K562 (cell line): ENCODE data around the gene RSBN1L. TPM values are rescaled to one million over a fixed set of nuclear protein-coding genes. Genes with fewer than 3 reads are reported as not detected.

Source experiments
- ATAC-seq: fragments of 200-7000 bp; cut with Tn5 transposase; 3 replicates; pipeline ENCODE4 v1.9.1; 2020; ENCODE audit warnings: moderate library complexity
- BruUV-seq: library from RNA; stranded (reverse); fragments of 400-500 nt; replicated peaks from 2 replicates; lab custom pipeline; 2021; lab: Mats Ljungman, UMichigan
- CTCF ChIA-PET: fragments of 300-600 bp; formaldehyde crosslinking; extraction: SDS; loops from one replicate; lab custom pipeline; 2021; ENCODE audit warnings: low intra/inter-chr PET ratio; lab: Yijun Ruan, JAX
- POLR2A ChIA-PET: fragments of 300-600, 350-650 bp; sonication (Branson Sonifier 250); formaldehyde crosslinking; extraction: SDS; loops from one replicate; lab custom pipeline; 2021; ENCODE audit warnings: antibody characterized with exemption, inconsistent platforms; lab: Yijun Ruan, JAX
- DNase-seq, 4 experiments: peaks; one replicate each; pipeline versions ENCODE4 v3.0.0 to v3.0.0-alpha.2; 2011 to 2018; ENCODE audit warnings: low spot score in 3 of 4, mixed read lengths in 3 of 4; ENCODE audit errors: extremely low read depth in 1 of 4
- FAIRE-seq: peaks from 2 replicates; lab custom pipeline; 2011; peaks lifted over from hg19 to GRCh38; lab: Jason Lieb, UNC
- H2AFZ ChIP-seq: 2 replicates; pipeline ENCODE4 v1.6.0; 2011; ENCODE audit warnings: low read depth, low read length, control low read depth, inconsistent platforms
- H3K27ac ChIP-seq: fragments of 200-600 bp; 3 replicates; pipeline ENCODE4 v1.8.0; 2011; ENCODE audit warnings: low read depth, mild to moderate bottlenecking, control low read depth, inconsistent platforms, low read length, moderate library complexity, mixed read lengths; ENCODE audit errors: extremely low read depth
- H3K27me3 ChIP-seq, 2 experiments: fragments of 300-600 bp in 1 of 2; 2 replicates in 1 of 2; 3 replicates in 1 of 2; pipeline versions ENCODE4 v1.6.0 to v1.8.0; 2011; ENCODE audit warnings: inconsistent platforms in 2 of 2, low read length in 2 of 2, mild to moderate bottlenecking in 1 of 2, mixed read lengths in 1 of 2, moderate library complexity in 1 of 2; ENCODE audit not compliant: control insufficient read depth in 2 of 2, insufficient read depth in 2 of 2
- H3K36me3 ChIP-seq: fragments of 300-600 bp; 3 replicates; pipeline ENCODE4 v1.8.0; 2011; ENCODE audit warnings: mild to moderate bottlenecking, low read length, inconsistent platforms; ENCODE audit not compliant: control insufficient read depth, insufficient read depth
- H3K4me1 ChIP-seq, 2 experiments: fragments of 200-600 bp in 1 of 2; replicated peaks in 1 of 2; 2 replicates in 1 of 2; 3 replicates in 1 of 2; pipeline versions ENCODE4 v1.5.1 to v1.8.0; 2011; ENCODE audit warnings: inconsistent platforms in 2 of 2, low read length in 2 of 2, mild to moderate bottlenecking in 1 of 2, mixed read lengths in 1 of 2, moderate library complexity in 1 of 2; ENCODE audit not compliant: control insufficient read depth in 2 of 2, insufficient read depth in 2 of 2
- H3K4me2 ChIP-seq: 2 replicates; pipeline ENCODE4 v1.6.1; 2011; ENCODE audit warnings: low read length, control low read depth, inconsistent platforms, mixed read lengths; ENCODE audit not compliant: insufficient read depth
- H3K4me3 ChIP-seq: fragments of 200-600 bp; sonication (generic), shearing (Covaris generic); 2 replicates; pipeline ENCODE4 v1.5.1; 2016; ENCODE audit warnings: control low read depth, inconsistent platforms
- H3K79me2 ChIP-seq: fragments of 200-600 bp; 3 replicates; pipeline ENCODE4 v1.8.0; 2011; ENCODE audit warnings: low read length, inconsistent platforms; ENCODE audit not compliant: control insufficient read depth, insufficient read depth
- H3K9ac ChIP-seq, 2 experiments: 2 replicates each; pipeline versions ENCODE4 v1.6.0 to v1.6.1; 2011; ENCODE audit warnings: low read depth in 2 of 2, low read length in 2 of 2, control low read depth in 1 of 2, inconsistent platforms in 1 of 2, mild to moderate bottlenecking in 1 of 2, mixed read lengths in 1 of 2; ENCODE audit not compliant: insufficient read depth in 1 of 2
- H3K9me1 ChIP-seq: one replicate; pipeline ENCODE4 v1.6.0; 2011; ENCODE audit warnings: inconsistent platforms, mild to moderate bottlenecking, low read length, moderate library complexity; ENCODE audit not compliant: control insufficient read depth, insufficient read depth
- H3K9me3 ChIP-seq: replicated peaks from 2 replicates; pipeline ENCODE4 v1.5.1; 2011; ENCODE audit warnings: low read depth, low read length, inconsistent platforms; ENCODE audit not compliant: control insufficient read depth, insufficient read depth
- H4K20me1 ChIP-seq: replicated peaks from 2 replicates; pipeline ENCODE4 v1.6.1; 2011; ENCODE audit warnings: low read length, inconsistent platforms, mixed read lengths; ENCODE audit not compliant: control insufficient read depth, insufficient read depth
- ARNT ChIP-seq, 2 experiments: fragments of 450-650 bp; IDR thresholded peaks; 2 replicates each; pipeline ENCODE4 v1.6.1; 2016; ENCODE audit warnings: mild to moderate bottlenecking in 1 of 2
- DEAF1 ChIP-seq: fragments of 450-650 bp; formaldehyde crosslinking; IDR thresholded peaks from 2 replicates; pipeline ENCODE4 v1.4.0; 2020; ENCODE audit warnings: mild to moderate bottlenecking, moderate library complexity
- HOMEZ ChIP-seq: fragments of 250-450 bp; sonication (Bioruptor Pico); IDR thresholded peaks from 2 replicates; pipeline ENCODE4 v1.4.0; 2020; ENCODE audit warnings: mild to moderate bottlenecking, moderate library complexity
- NCOA6 ChIP-seq: fragments of 450-650 bp; IDR thresholded peaks from 2 replicates; pipeline ENCODE4 v1.6.1; 2017; ENCODE audit warnings: mild to moderate bottlenecking
- NFE2L1 ChIP-seq: fragments of 450-650 bp; IDR thresholded peaks from 2 replicates; pipeline ENCODE4 v1.6.1; 2016; ENCODE audit warnings: missing genetic modification characterization, low read depth, mild to moderate bottlenecking, missing compliant biosample characterization, moderate library complexity, borderline replicate concordance
- POLR2A ChIP-seq: fragments of 450-650 bp; conservative IDR thresholded peaks from 2 replicates; pipeline ENCODE4 v1.6.1; 2016
- RBM34 ChIP-seq: fragments of 200-400 bp; formaldehyde crosslinking; IDR thresholded peaks from 2 replicates; pipeline ENCODE4 v1.6.1; 2018; ENCODE audit warnings: low read length, borderline replicate concordance; ENCODE audit not compliant: insufficient read depth
- SMC3 ChIP-seq: conservative IDR thresholded peaks from 2 replicates; pipeline ENCODE4 v1.6.1; 2011; ENCODE audit warnings: low read depth, low read length, improper control_type of control experiment; ENCODE audit not compliant: insufficient read depth
- ZNF197 ChIP-seq: fragments of 200-800 bp; sonication (Bioruptor generic); IDR thresholded peaks from 2 replicates; pipeline ENCODE4 v1.6.1; 2016; ENCODE audit warnings: low read depth, missing genetic modification characterization, missing compliant biosample characterization
- ZSCAN29 ChIP-seq: fragments of 450-650 bp; IDR thresholded peaks from 2 replicates; pipeline ENCODE4 v1.6.1; 2017
- WGBS: fragments of 100-300 bp; shearing (Covaris generic); methylation state at CpG from one replicate; pipeline ENCODE4 v1.1.6; 2016; ENCODE audit warnings: low coverage, mixed read lengths; ENCODE audit not compliant: insufficient coverage; ENCODE audit errors: missing lambda C conversion rate; 5-methylcytosine and 5-hydroxymethylcytosine counted together
- in situ Hi-C: fragments of 300-500 bp; cut with MboI; formaldehyde crosslinking; loops from 4 replicates; pipeline ENCODE4 v1.15.0; 2018; ENCODE audit warnings: inconsistent platforms, mixed read lengths
- intact Hi-C: fragments of 100-400 bp; cut with micrococcal nuclease; formaldehyde crosslinking; loops from 2 replicates; pipeline ENCODE4 v1.14.2; 2022
- polyA plus RNA-seq, 8 experiments: library from polyadenylated mRNA; depleted of rRNA in 4 of 8; stranded (reverse) in 5 of 8; unstranded in 3 of 8; fragments of >200 nt; fragmentation: Nextera tagmentation in 2 of 8; fragmentation: Illumina TruSeq in 1 of 8; extraction: Ambion mirVana in 2 of 8; extraction: Trizol in 1 of 8; gene quantifications; 2 replicates each; pipeline versions ENCODE4 v1.2.1 to v1.2.3, GENCODE V29; 2011 to 2014; ENCODE audit warnings: inconsistent platforms in 1 of 8, missing spikeins in 1 of 8
- total RNA-seq, 7 experiments: library from RNA; depleted of rRNA in 6 of 7; stranded (reverse); fragments of >200 nt in 6 of 7; fragmentation: Illumina TruSeq in 2 of 7; extraction: Trizol in 2 of 7; gene quantifications; 2 replicates each; pipeline versions ENCODE4 v1.2.1 to v1.2.3, GENCODE V29; 2011 to 2021; ENCODE audit warnings: low replicate concordance in 1 of 7

The RSBN1L gene
- total and polyA plus RNA-seq, 9 of the 15 experiments (the other 6 are each of a cell fraction or from before 2014, with no cell fraction given), result 6.2 to 35.2 (median 20.1) TPM

GRCh38 chr7:77738382-77738781 lies 42.1 kb downstream of the RSBN1L start:
- no peak overlapping the region for H3K4me2 ChIP-seq
- in situ Hi-C loops (no loop called here), intact Hi-C loops (no loop called here)
- no peak for TF ChIP-seq DEAF1
- no peak for TF ChIP-seq ZSCAN29
- TF ChIP-seq HOMEZ (CRISPR knock-in tag), result no peak
- no peak for TF ChIP-seq ARNT (IDR thresholded peaks at IDR 0.05)
- no peak for TF ChIP-seq NFE2L1
- TF ChIP-seq NCOA6, result no peak
- no peak for TF ChIP-seq ZNF197 (CRISPR knock-in tag)
- TF ChIP-seq RBM34, result no peak
- no peak for TF ChIP-seq SMC3
- TF ChIP-seq POLR2A, result no peak
- BruUV-seq, result TSS peak; percentile 28
- peaks cover 33% of the 10 kb centered on the region for H3K36me3 ChIP-seq
- H3K9me3 ChIP-seq, result no peaks in the 10 kb centered on the region
- DNase-seq (no peak), FAIRE-seq (no peak), ATAC-seq (no peak)
- peaks cover 6 to 11% of the 10 kb centered on the region in 2 experiments; a peak in 4 of 5 replicates for H3K4me1 ChIP-seq
- no peak overlapping the region for H2AFZ ChIP-seq
- H3K27ac ChIP-seq, result no peak overlapping the region
- CTCF ChIA-PET, result no interaction called here
- H3K27me3 ChIP-seq, result no peaks in the 10 kb centered on the region
- no peaks in the 10 kb centered on the region for H3K9me1 ChIP-seq
- H4K20me1 ChIP-seq, result peaks cover 7% of the 10 kb centered on the region; the same call in 1 of the 2 replicates
- POLR2A ChIA-PET, result interaction anchor here (0.7 kb wide), 1 partner anchor 17 kb away, joined by 4 read pairs; no protein-coding TSS in a partner anchor
- H3K9ac ChIP-seq, result no peak overlapping the region
- H3K79me2 ChIP-seq, result peaks cover 34% of the 10 kb centered on the region
- H3K4me3 ChIP-seq, result no peak overlapping the region
- WGBS, result 100% methylated on average over 1 of the region's 1 CpG
